Adipocyte (in vitro differentiated cells): Measurements from ENCODE around the gene TRIP12.
"Not testable (repeated sequence)": the region's sequence is repeated elsewhere in the genome, so short reads cannot be mapped to it uniquely, and the experiment has no call there.

Experiments
- DNase-seq: peaks from one replicate; pipeline ENCODE4 v3.0.0-alpha.2; 2015; ENCODE audit warnings: low read depth
- H3K27me3 ChIP-seq: replicated peaks from 2 replicates; pipeline ENCODE4 v1.7.0; 2013; ENCODE audit warnings: mild to moderate bottlenecking, low read length, moderate library complexity; ENCODE audit not compliant: control insufficient read depth, insufficient read depth
- H3K36me3 ChIP-seq: 2 replicates; pipeline ENCODE4 v1.7.0; 2013; ENCODE audit warnings: low read length, mild to moderate bottlenecking, moderate library complexity; ENCODE audit not compliant: control insufficient read depth, insufficient read depth, severe bottlenecking
- H3K4me1 ChIP-seq: 2 replicates; pipeline ENCODE4 v1.7.0; 2013; ENCODE audit warnings: mild to moderate bottlenecking, low read length, moderate library complexity; ENCODE audit not compliant: control insufficient read depth, insufficient read depth
- H3K4me3 ChIP-seq: 2 replicates; pipeline ENCODE4 v1.7.0; 2013; ENCODE audit warnings: mild to moderate bottlenecking, low read length, moderate library complexity
- H3K9ac ChIP-seq: 2 replicates; pipeline ENCODE4 v1.7.0; 2013; ENCODE audit warnings: mild to moderate bottlenecking, low read length, moderate library complexity
- H3K9me3 ChIP-seq: 2 replicates; pipeline ENCODE4 v1.7.0; 2013; ENCODE audit warnings: mild to moderate bottlenecking, low read length, moderate library complexity; ENCODE audit not compliant: control insufficient read depth

The TRIP12 gene

GRCh38 chr2:229943171-229943570 is 21.4 kb upstream of the TRIP12 start:
- Histone ChIP-seq H3K9me3 (no peaks in the 10 kb centered on the region), H3K9ac (no peak overlapping the region), H3K27me3 (no peaks in the 10 kb centered on the region), H3K36me3 (no peaks in the 10 kb centered on the region), H3K4me3 (no peak overlapping the region), H3K4me1 (no peaks in the 10 kb centered on the region)
- DNase-seq = no peak

GRCh38 chr2:229942671-229943070 is 20.9 kb upstream of the TRIP12 start:
- Histone ChIP-seq H3K4me3 (no peak overlapping the region), H3K9me3 (no peaks in the 10 kb centered on the region), H3K9ac (no peak overlapping the region), H3K36me3 (no peaks in the 10 kb centered on the region), H3K27me3 (no peaks in the 10 kb centered on the region), H3K4me1 (no peaks in the 10 kb centered on the region)
- DNase-seq = no peak

GRCh38 chr2:229937537-229937936 is 15.7 kb upstream of the TRIP12 start:
- no peak for DNase-seq
- Histone ChIP-seq H3K9me3 (no peaks in the 10 kb centered on the region), H3K4me1 (no peaks in the 10 kb centered on the region), H3K36me3 (no peaks in the 10 kb centered on the region), H3K9ac (no peak overlapping the region), H3K27me3 (no peaks in the 10 kb centered on the region), H3K4me3 (no peak overlapping the region)

GRCh38 chr2:229931241-229931640 is 9.4 kb upstream of the TRIP12 start:
- no peak for DNase-seq
- H3K27me3 ChIP-seq = no peaks in the 10 kb centered on the region
- H3K36me3 ChIP-seq = no peaks in the 10 kb centered on the region
- no peak overlapping the region for H3K9ac ChIP-seq
- peaks cover 14% of the 10 kb centered on the region for H3K4me1 ChIP-seq
- no peak overlapping the region for H3K4me3 ChIP-seq
- H3K9me3 ChIP-seq = no peaks in the 10 kb centered on the region

- Histone ChIP-seq H3K9me3 (no peaks in the 10 kb centered on the region), H3K4me3 (no peak overlapping the region), H3K4me1 (peaks cover 14% of the 10 kb centered on the region), H3K9ac (no peak overlapping the region), H3K36me3 (no peaks in the 10 kb centered on the region), H3K27me3 (no peaks in the 10 kb centered on the region)
- no peak for DNase-seq
These were observed 8.8 kb upstream of the TRIP12 start for GRCh38 chr2:229930656-229931055.

GRCh38 chr2:229927817-229928321 is 6.1 kb upstream of the TRIP12 start:
- DNase-seq = peak; percentile 58
- peaks cover 14% of the 10 kb centered on the region for H3K4me1 ChIP-seq

GRCh38 chr2:229925201-229925600 is 3.4 kb upstream of the TRIP12 start:
- peaks cover 14% of the 10 kb centered on the region for H3K4me1 ChIP-seq
- H3K27me3 ChIP-seq = no peaks in the 10 kb centered on the region
- no peak for DNase-seq
- H3K36me3 ChIP-seq = no peaks in the 10 kb centered on the region
- no peaks in the 10 kb centered on the region for H3K9me3 ChIP-seq
- no peak overlapping the region for H3K4me3 ChIP-seq
- H3K9ac ChIP-seq = no peak overlapping the region

More at GRCh38 chr2:229927817-229928321, 6.1 kb upstream of the TRIP12 start:
- Histone ChIP-seq H3K27me3 (no peaks in the 10 kb centered on the region), H3K9ac (no peak overlapping the region), H3K36me3 (no peaks in the 10 kb centered on the region), H3K9me3 (no peaks in the 10 kb centered on the region), H3K4me3 (peak overlapping the region; percentile 23)

- H3K4me1 ChIP-seq = peaks cover 17% of the 10 kb centered on the region
- H3K36me3 ChIP-seq, H3K9ac ChIP-seq, H3K9me3 ChIP-seq, H3K4me3 ChIP-seq, DNase-seq, H3K27me3 ChIP-seq: not testable (repeated sequence)
These were observed 2.7 kb upstream of the TRIP12 start for GRCh38 chr2:229924541-229924940.

GRCh38 chr2:229922449-229923386 is 909 bp upstream of the TRIP12 start, which contains the start of gene FBXO36:
Gene FBXO36 (plus strand): TSS chr2:229922503. CDS start chr2:229922514, 11 bp downstream.
- peak within 1 kb of the TSS; percentile 97 for H3K4me3 ChIP-seq
- peaks cover 13% of the 10 kb centered on the region for H3K36me3 ChIP-seq
- no peaks in the 10 kb centered on the region for H3K9me3 ChIP-seq
- DNase-seq = peak; percentile 92
- no peaks in the 10 kb centered on the region for H3K27me3 ChIP-seq
- H3K9ac ChIP-seq = peak within 1 kb of the TSS; percentile 95
- H3K4me1 ChIP-seq = peaks cover 16% of the 10 kb centered on the region

- DNase-seq = peak; percentile 85
- H3K9me3 ChIP-seq = no peaks in the 10 kb centered on the region
- H3K4me3 ChIP-seq = peak overlapping the region; percentile 97
- H3K9ac ChIP-seq = peak overlapping the region; percentile 95
- H3K36me3 ChIP-seq = peaks cover 23% of the 10 kb centered on the region
- peaks cover 14% of the 10 kb centered on the region for H3K4me1 ChIP-seq
- H3K27me3 ChIP-seq = no peaks in the 10 kb centered on the region
These were observed 513 bp downstream of the TRIP12 start for GRCh38 chr2:229921101-229921891.
